GM23338 (cell line): ENCODE measurements around the gene SF3B3. TPM values are rescaled to one million over a fixed set of nuclear protein-coding genes. Genes with fewer than 3 reads are reported as not detected.

Experiments
- ATAC-seq: fragments of 200-7000 bp; cut with Tn5 transposase; 3 replicates; pipeline ENCODE4 v1.9.1; 2020
- DNase-seq: peaks from one replicate; pipeline ENCODE4 v3.0.0-alpha.2; 2015; ENCODE audit warnings: low spot score
- H2AFZ ChIP-seq: fragments of 200-600 bp; sonication (generic); 2 replicates; pipeline ENCODE4 v1.8.0; 2016; ENCODE audit warnings: antibody characterized with exemption, mild to moderate bottlenecking, moderate library complexity
- H3F3A ChIP-seq: fragments of 200-600 bp; sonication (generic); replicated peaks from 2 replicates; pipeline ENCODE4 v1.8.0; 2017; ENCODE audit warnings: antibody characterized with exemption, mixed run types, low read depth
- H3K27ac ChIP-seq: fragments of 200-600 bp; sonication (generic); 2 replicates; pipeline ENCODE4 v1.6.1; 2016; ENCODE audit warnings: low read depth
- H3K27me3 ChIP-seq: fragments of 200-600 bp; sonication (generic); 2 replicates; pipeline ENCODE4 v1.8.0; 2016; ENCODE audit warnings: mild to moderate bottlenecking, mixed run types, moderate library complexity; ENCODE audit not compliant: insufficient read depth
- H3K36me3 ChIP-seq: fragments of 200-600 bp; sonication (generic); 2 replicates; pipeline ENCODE4 v1.8.0; 2016; ENCODE audit warnings: mild to moderate bottlenecking; ENCODE audit not compliant: insufficient read depth
- H3K4me1 ChIP-seq: fragments of 200-600 bp; sonication (generic); 2 replicates; pipeline ENCODE4 v1.8.0; 2016; ENCODE audit warnings: mild to moderate bottlenecking, moderate library complexity; ENCODE audit not compliant: insufficient read depth
- H3K4me2 ChIP-seq: fragments of 200-600 bp; sonication (generic); 2 replicates; pipeline ENCODE4 v1.7.1; 2017; ENCODE audit warnings: mixed run types
- H3K4me3 ChIP-seq: fragments of 200-600 bp; sonication (generic); 2 replicates; pipeline ENCODE4 v1.6.1; 2016; ENCODE audit warnings: mixed run types
- H3K79me2 ChIP-seq: fragments of 200-600 bp; sonication (generic); replicated peaks from 2 replicates; pipeline ENCODE4 v1.8.0; 2017; ENCODE audit warnings: mild to moderate bottlenecking; ENCODE audit not compliant: insufficient read depth
- H3K9me2 ChIP-seq: fragments of 200-600 bp; sonication (generic); 2 replicates; pipeline ENCODE4 v1.8.0; 2017; ENCODE audit not compliant: insufficient read depth
- H4K20me1 ChIP-seq: fragments of 200-600 bp; sonication (generic); replicated peaks from 2 replicates; pipeline ENCODE4 v1.8.0; 2017; ENCODE audit warnings: mild to moderate bottlenecking; ENCODE audit not compliant: insufficient read depth
- H3K27ac Mint-ChIP-seq: 2 replicates; pipeline ENCODE4 v1.8.0; 2020; ENCODE audit warnings: inconsistent platforms, mild to moderate bottlenecking, moderate library complexity, mixed read lengths
- H3K27me3 Mint-ChIP-seq: 3 replicates; pipeline ENCODE4 v1.8.0; 2022; ENCODE audit warnings: low read depth, mild to moderate bottlenecking, moderate library complexity, mixed read lengths, inconsistent platforms; ENCODE audit not compliant: insufficient read depth, poor library complexity
- H3K36me3 Mint-ChIP-seq: 3 replicates; pipeline ENCODE4 v1.8.0; 2021; ENCODE audit warnings: low read depth, mild to moderate bottlenecking, inconsistent platforms, moderate library complexity, mixed read lengths
- H3K4me1 Mint-ChIP-seq: 3 replicates; pipeline ENCODE4 v1.8.0; 2020; ENCODE audit warnings: mild to moderate bottlenecking, inconsistent platforms, mixed read lengths
- H3K4me3 Mint-ChIP-seq: 3 replicates; pipeline ENCODE4 v1.8.0; 2021; ENCODE audit warnings: moderate library complexity, mild to moderate bottlenecking, inconsistent platforms, mixed read lengths
- H3K9me3 Mint-ChIP-seq: 3 replicates; pipeline ENCODE4 v1.8.0; 2020; ENCODE audit warnings: moderate library complexity, mild to moderate bottlenecking, inconsistent platforms, mixed read lengths
- CREB1 ChIP-seq: fragments of 250-450 bp; sonication (Bioruptor Pico); IDR thresholded peaks from 2 replicates; pipeline ENCODE4 v1.5.0; 2020; ENCODE audit warnings: low read depth, mild to moderate bottlenecking, moderate library complexity
- CTCF ChIP-seq, 2 experiments: fragments of 200-600 bp in 1 of 2; sonication (generic) in 1 of 2; conservative IDR thresholded peaks; 2 replicates each; pipeline versions ENCODE4 v1.5.1 to v1.6.1; 2016 to 2017; ENCODE audit warnings: antibody characterized with exemption in 2 of 2, low read depth in 2 of 2, mild to moderate bottlenecking in 2 of 2, moderate library complexity in 1 of 2
- ETS1 ChIP-seq: IDR thresholded peaks from 2 replicates; pipeline ENCODE4 v1.6.1; 2016; ENCODE audit warnings: antibody characterized with exemption
- EZH2 ChIP-seq: fragments of 200-600 bp; sonication (generic); IDR thresholded peaks from one replicate; pipeline ENCODE4 v1.8.0; 2017; ENCODE audit warnings: antibody characterized with exemption, mild to moderate bottlenecking, low read depth; ENCODE audit not compliant: unreplicated experiment
- EZH2phosphoT487 ChIP-seq: fragments of 200-600 bp; sonication (generic); IDR thresholded peaks from one replicate; pipeline ENCODE4 v1.8.1; 2018; ENCODE audit warnings: antibody characterized with exemption; ENCODE audit not compliant: unreplicated experiment
- JUNB ChIP-seq: IDR thresholded peaks from one replicate; pipeline ENCODE4 v1.6.1; 2016; ENCODE audit warnings: antibody characterized with exemption; ENCODE audit not compliant: unreplicated experiment
- NANOG ChIP-seq: IDR thresholded peaks from 2 replicates; pipeline ENCODE4 v1.6.1; 2016; ENCODE audit warnings: antibody characterized with exemption, borderline replicate concordance
- POLR2AphosphoS5 ChIP-seq: IDR thresholded peaks from 2 replicates; pipeline ENCODE4 v1.6.1; 2016; ENCODE audit warnings: antibody characterized with exemption, low read depth
- REST ChIP-seq: IDR thresholded peaks from one replicate; pipeline ENCODE4 v1.6.1; 2018; ENCODE audit warnings: antibody characterized with exemption; ENCODE audit not compliant: unreplicated experiment
- STAT1 ChIP-seq: IDR thresholded peaks from one replicate; pipeline ENCODE4 v1.6.1; 2016; ENCODE audit warnings: antibody characterized with exemption; ENCODE audit not compliant: unreplicated experiment
- ZNF114 ChIP-seq: fragments of 250-450 bp; sonication (Bioruptor Pico); IDR thresholded peaks from 2 replicates; pipeline ENCODE4 v1.5.0; 2020; ENCODE audit warnings: mild to moderate bottlenecking, moderate library complexity
- ZNF331 ChIP-seq: fragments of 250-450 bp; sonication (Bioruptor Pico); IDR thresholded peaks from 2 replicates; pipeline ENCODE4 v1.5.0; 2020; ENCODE audit warnings: low read depth, mild to moderate bottlenecking, moderate library complexity
- ZNF462 ChIP-seq: fragments of 250-450 bp; sonication (Bioruptor Pico); IDR thresholded peaks from 2 replicates; pipeline ENCODE4 v1.5.0; 2020; ENCODE audit warnings: mild to moderate bottlenecking, moderate library complexity
- polyA plus RNA-seq: library from polyadenylated mRNA; unstranded; fragments of >200 nt; fragmentation: Nextera tagmentation; extraction: Ambion mirVana; gene quantifications from 2 replicates; pipeline ENCODE4 v1.2.1, GENCODE V29; 2016
- total RNA-seq: library from RNA; depleted of rRNA; stranded (reverse); fragments of >200 nt; shearing (Covaris generic); gene quantifications from 2 replicates; pipeline ENCODE4 v1.2.3, GENCODE V29; 2014

SF3B3 gene
- total and polyA plus RNA-seq, 2 experiments from 2014 or later, result 202 to 289 TPM

- Histone ChIP-seq H4K20me1 (peaks cover 4% of the 10 kb centered on the region; the same call in 1 of the 2 replicates), H3K36me3 (peaks cover 3% of the 10 kb centered on the region), H3K4me2 (no peak overlapping the region), H3K79me2 (no peaks in the 10 kb centered on the region), H3F3A (no peaks in the 10 kb centered on the region), H3K9me2 (no peaks in the 10 kb centered on the region), H3K27me3 (no peaks in the 10 kb centered on the region), H2AFZ (no peak overlapping the region), H3K4me1 (no peaks in the 10 kb centered on the region), H3K4me3 (no peak overlapping the region), H3K27ac (no peak overlapping the region)
- DNase-seq (no peak), ATAC-seq (no peak)
- Mint-ChIP-seq H3K36me3 (peaks cover 15% of the 10 kb centered on the region), H3K9me3 (no peaks in the 10 kb centered on the region), H3K27ac (no peak overlapping the region), H3K27me3 (peaks cover 1% of the 10 kb centered on the region), H3K4me3 (no peak overlapping the region), H3K4me1 (no peaks in the 10 kb centered on the region)
- no peak for TF ChIP-seq ZNF114
- no peak for TF ChIP-seq JUNB
- no peak for TF ChIP-seq CREB1
- no peak for TF ChIP-seq REST
- no peak for TF ChIP-seq ZNF331 (CRISPR knock-in tag)
- no peak for TF ChIP-seq CTCF (conservative IDR thresholded peaks at IDR 0.05; ENCODE audit: low read depth in 2 of 2)
- no peak for TF ChIP-seq EZH2phosphoT487
- TF ChIP-seq EZH2, result no peak
- no peak for TF ChIP-seq STAT1
- TF ChIP-seq ZNF462, result no peak
- no peak for TF ChIP-seq POLR2AphosphoS5
- TF ChIP-seq NANOG, result no peak
- no peak for TF ChIP-seq ETS1
These were observed 29.3 kb upstream of the SF3B3 start for GRCh38 chr16:70494202-70494770.
